Loucy (cell line): ENCODE results near the gene NAXD.

Experiments used
- H2AFZ ChIP-seq: fragments of 200-600 bp; sonication (generic); 2 replicates; pipeline ENCODE4 v1.6.0; 2016; ENCODE audit warnings: antibody characterized with exemption, mild to moderate bottlenecking, low read length, moderate library complexity
- H3F3A ChIP-seq: fragments of 200-600 bp; 2 replicates; pipeline ENCODE4 v1.6.0; 2016; ENCODE audit warnings: antibody characterized with exemption, low read depth, mild to moderate bottlenecking
- H3K27me3 ChIP-seq: fragments of 200-600 bp; sonication (generic); 2 replicates; pipeline ENCODE4 v1.6.1; 2014; ENCODE audit warnings: low read length, mild to moderate bottlenecking; ENCODE audit not compliant: insufficient read depth, poor library complexity, severe bottlenecking
- H3K36me3 ChIP-seq: fragments of 200-600 bp; sonication (generic); 2 replicates; pipeline ENCODE4 v1.6.1; 2016; ENCODE audit warnings: low read length; ENCODE audit not compliant: insufficient read depth
- H3K4me1 ChIP-seq: fragments of 200-600 bp; sonication (generic); 2 replicates; pipeline ENCODE4 v1.5.1; 2014; ENCODE audit warnings: low read length, mild to moderate bottlenecking; ENCODE audit not compliant: insufficient read depth, poor library complexity, severe bottlenecking
- H3K4me2 ChIP-seq: fragments of 200-600 bp; sonication (generic); 2 replicates; pipeline ENCODE4 v1.6.0; 2014; ENCODE audit warnings: antibody characterized with exemption, low read length, low read depth, mild to moderate bottlenecking; ENCODE audit not compliant: poor library complexity, severe bottlenecking
- H3K4me3 ChIP-seq: fragments of 200-600 bp; sonication (generic); 2 replicates; pipeline ENCODE4 v1.5.1; 2014; ENCODE audit warnings: low read length, mild to moderate bottlenecking, mixed read lengths; ENCODE audit not compliant: poor library complexity, severe bottlenecking
- H3K79me2 ChIP-seq: fragments of 200-600 bp; sonication (generic); 2 replicates; pipeline ENCODE4 v1.6.1; 2014; ENCODE audit warnings: low read length; ENCODE audit not compliant: insufficient read depth
- H3K9ac ChIP-seq: fragments of 200-600 bp; sonication (generic); 2 replicates; pipeline ENCODE4 v1.6.0; 2014; ENCODE audit warnings: mild to moderate bottlenecking, low read depth, low read length, moderate library complexity; ENCODE audit not compliant: poor library complexity, severe bottlenecking
- H3K9me2 ChIP-seq: fragments of 200-600 bp; sonication (generic); replicated peaks from 2 replicates; pipeline ENCODE4 v1.6.1; 2016; ENCODE audit warnings: low read depth, low read length, mixed read lengths
- H3K9me3 ChIP-seq: fragments of 200-600 bp; sonication (generic); 2 replicates; pipeline ENCODE4 v1.6.1; 2014; ENCODE audit warnings: mild to moderate bottlenecking, antibody characterized with exemption, low read length, low read depth; ENCODE audit not compliant: insufficient read depth
- H4K20me1 ChIP-seq: fragments of 200-600 bp; sonication (generic); 2 replicates; pipeline ENCODE4 v1.6.0; 2014; ENCODE audit warnings: antibody characterized with exemption, low read length, mild to moderate bottlenecking; ENCODE audit not compliant: insufficient read depth, poor library complexity, severe bottlenecking
- EZH2phosphoT487 ChIP-seq: fragments of 200-600 bp; IDR thresholded peaks from 2 replicates; pipeline ENCODE4 v1.6.1; 2018; ENCODE audit warnings: antibody characterized with exemption, mild to moderate bottlenecking, moderate library complexity, borderline replicate concordance
- TF ChIP-seq, protein P1 (sequence below): fragments of 200-600 bp; sonication (generic); conservative IDR thresholded peaks from 2 replicates; pipeline ENCODE4 v1.5.1; 2014; ENCODE audit warnings: mild to moderate bottlenecking, antibody characterized with exemption, low read length

Gene NAXD

GRCh38 chr13:110570886-110571285 lies 44.5 kb upstream of the NAXD start:
- Histone ChIP-seq H3K4me2 (no peak overlapping the region), H3K4me3 (no peak overlapping the region), H3K36me3 (no peaks in the 10 kb centered on the region), H3K27me3 (no peaks in the 10 kb centered on the region), H4K20me1 (no peaks in the 10 kb centered on the region), H3K79me2 (no peaks in the 10 kb centered on the region), H3K4me1 (peaks cover 10% of the 10 kb centered on the region), H2AFZ (no peak overlapping the region), H3F3A (no peaks in the 10 kb centered on the region), H3K9ac (no peak overlapping the region), H3K9me3 (no peaks in the 10 kb centered on the region), H3K9me2 (no peaks in the 10 kb centered on the region)
- TF ChIP-seq, protein P1, sequence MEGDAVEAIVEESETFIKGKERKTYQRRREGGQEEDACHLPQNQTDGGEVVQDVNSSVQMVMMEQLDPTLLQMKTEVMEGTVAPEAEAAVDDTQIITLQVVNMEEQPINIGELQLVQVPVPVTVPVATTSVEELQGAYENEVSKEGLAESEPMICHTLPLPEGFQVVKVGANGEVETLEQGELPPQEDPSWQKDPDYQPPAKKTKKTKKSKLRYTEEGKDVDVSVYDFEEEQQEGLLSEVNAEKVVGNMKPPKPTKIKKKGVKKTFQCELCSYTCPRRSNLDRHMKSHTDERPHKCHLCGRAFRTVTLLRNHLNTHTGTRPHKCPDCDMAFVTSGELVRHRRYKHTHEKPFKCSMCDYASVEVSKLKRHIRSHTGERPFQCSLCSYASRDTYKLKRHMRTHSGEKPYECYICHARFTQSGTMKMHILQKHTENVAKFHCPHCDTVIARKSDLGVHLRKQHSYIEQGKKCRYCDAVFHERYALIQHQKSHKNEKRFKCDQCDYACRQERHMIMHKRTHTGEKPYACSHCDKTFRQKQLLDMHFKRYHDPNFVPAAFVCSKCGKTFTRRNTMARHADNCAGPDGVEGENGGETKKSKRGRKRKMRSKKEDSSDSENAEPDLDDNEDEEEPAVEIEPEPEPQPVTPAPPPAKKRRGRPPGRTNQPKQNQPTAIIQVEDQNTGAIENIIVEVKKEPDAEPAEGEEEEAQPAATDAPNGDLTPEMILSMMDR: no peak
- TF ChIP-seq EZH2phosphoT487: no peak

GRCh38 chr13:110571896-110572777 lies 43.2 kb upstream of the NAXD start:
- Histone ChIP-seq H3K4me1 (peaks cover 14% of the 10 kb centered on the region), H2AFZ (no peak overlapping the region), H3K79me2 (no peaks in the 10 kb centered on the region), H3K27me3 (no peaks in the 10 kb centered on the region), H3K9ac (no peak overlapping the region), H3K4me2 (no peak overlapping the region), H3K9me2 (no peaks in the 10 kb centered on the region), H3K36me3 (no peaks in the 10 kb centered on the region), H3K4me3 (no peak overlapping the region), H3K9me3 (no peaks in the 10 kb centered on the region), H3F3A (no peaks in the 10 kb centered on the region), H4K20me1 (no peaks in the 10 kb centered on the region)
- no peak for TF ChIP-seq EZH2phosphoT487
- TF ChIP-seq, protein P1: no peak

DNA sequence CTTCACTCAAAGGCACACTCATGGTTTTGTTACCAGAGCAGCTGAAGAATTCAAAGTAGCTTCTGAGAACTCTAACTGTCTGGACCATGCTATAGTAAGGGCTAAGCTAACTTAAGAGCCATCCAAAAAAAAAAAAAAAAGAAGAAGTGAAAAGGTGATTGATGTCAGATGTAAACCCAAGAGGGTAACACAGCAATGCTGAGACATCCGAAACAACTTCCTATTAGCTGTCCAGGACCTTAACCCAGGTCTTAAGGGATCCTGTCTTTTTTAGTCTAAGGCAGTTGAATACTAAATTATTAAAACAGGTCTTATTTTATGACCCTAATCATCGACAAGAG lies 42.6 kb upstream of the NAXD start:
- Histone ChIP-seq H4K20me1 (no peaks in the 10 kb centered on the region), H3K4me2 (no peak overlapping the region), H3K36me3 (no peaks in the 10 kb centered on the region), H3K27me3 (no peaks in the 10 kb centered on the region), H3K9me2 (no peaks in the 10 kb centered on the region), H3K9ac (no peak overlapping the region), H3K9me3 (no peaks in the 10 kb centered on the region), H3K4me1 (peaks cover 14% of the 10 kb centered on the region), H3K79me2 (no peaks in the 10 kb centered on the region), H2AFZ (no peak overlapping the region), H3F3A (no peaks in the 10 kb centered on the region), H3K4me3 (no peak overlapping the region)
- no peak for TF ChIP-seq EZH2phosphoT487
- TF ChIP-seq, protein P1: no peak
